HUES48 (cell line): Measurements from ENCODE around the gene AOAH.

Experiments used
- H3K27ac ChIP-seq: one replicate; pipeline ENCODE4 v1.7.0; 2013; ENCODE audit warnings: low read depth, low read length, inconsistent platforms
- H3K27me3 ChIP-seq: 2 replicates; pipeline ENCODE4 v1.6.1; 2013; ENCODE audit warnings: mild to moderate bottlenecking, low read length; ENCODE audit not compliant: control insufficient read depth, insufficient read depth
- H3K36me3 ChIP-seq: 2 replicates; pipeline ENCODE4 v1.6.1; 2013; ENCODE audit warnings: low read length; ENCODE audit not compliant: control insufficient read depth, insufficient read depth
- H3K4me1 ChIP-seq: 2 replicates; pipeline ENCODE4 v1.6.1; 2013; ENCODE audit warnings: mild to moderate bottlenecking, low read length; ENCODE audit not compliant: control insufficient read depth, insufficient read depth
- H3K4me3 ChIP-seq: 2 replicates; pipeline ENCODE4 v1.5.1; 2013; ENCODE audit warnings: mild to moderate bottlenecking, low read depth, low read length
- H3K9ac ChIP-seq: 2 replicates; pipeline ENCODE4 v1.6.1; 2013; ENCODE audit warnings: mild to moderate bottlenecking, low read depth, low read length, moderate library complexity
- H3K9me3 ChIP-seq: 2 replicates; pipeline ENCODE4 v1.6.1; 2013; ENCODE audit warnings: low read length; ENCODE audit not compliant: control insufficient read depth, insufficient read depth

AOAH gene

GRCh38 chr7:36573066-36573465 lies 151.2 kb downstream of the AOAH start:
- H3K9me3 ChIP-seq: peaks cover 7% of the 10 kb centered on the region
- H3K36me3 ChIP-seq: no peaks in the 10 kb centered on the region
- H3K4me1 ChIP-seq: peaks cover 6% of the 10 kb centered on the region
- H3K4me3 ChIP-seq: no peak overlapping the region
- H3K27me3 ChIP-seq: no peaks in the 10 kb centered on the region
- H3K27ac ChIP-seq: no peak overlapping the region
- H3K9ac ChIP-seq: no peak overlapping the region

GRCh38 chr7:36571190-36571560 lies 153.1 kb downstream of the AOAH start:
- no peaks in the 10 kb centered on the region for H3K36me3 ChIP-seq
- H3K27ac ChIP-seq: no peak overlapping the region
- no peaks in the 10 kb centered on the region for H3K27me3 ChIP-seq
- H3K4me3 ChIP-seq: no peak overlapping the region
- H3K9me3 ChIP-seq: no peaks in the 10 kb centered on the region; the same call in 1 of the 2 replicates
- H3K9ac ChIP-seq: no peak overlapping the region
- peaks cover 17% of the 10 kb centered on the region for H3K4me1 ChIP-seq

DNA sequence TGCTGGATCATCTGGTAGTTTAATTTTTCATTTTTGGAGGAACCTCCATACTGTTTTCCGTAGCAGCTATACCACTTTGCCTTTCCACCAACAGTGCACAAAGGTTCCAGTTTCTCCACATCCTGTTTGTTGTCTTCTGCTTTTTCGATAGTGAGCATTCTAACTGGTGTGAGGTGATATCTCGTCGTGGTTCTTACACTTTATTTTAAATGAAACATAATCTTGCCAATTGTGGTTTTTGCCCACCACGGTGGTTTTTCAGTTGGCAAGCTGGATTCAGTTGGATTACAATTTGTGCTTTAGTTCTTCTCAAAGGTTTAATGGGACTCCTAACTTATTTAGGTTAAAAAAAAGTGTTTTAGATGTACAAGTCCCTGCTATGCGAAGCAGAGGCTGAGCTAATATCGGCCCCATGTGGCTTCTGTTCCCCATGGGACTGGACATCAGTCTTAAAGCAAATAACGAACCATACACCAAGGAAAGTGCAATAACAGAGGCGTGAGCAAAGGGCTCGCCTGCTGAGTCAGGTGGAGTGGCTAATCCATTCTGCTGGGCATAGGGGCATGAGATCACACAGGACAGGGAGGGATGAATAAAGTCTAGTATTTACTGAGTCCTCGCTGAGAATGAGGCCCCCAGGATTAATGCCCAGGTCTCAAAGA lies 153.6 kb downstream of the AOAH start:
- H3K4me3 ChIP-seq: no peak overlapping the region
- no peaks in the 10 kb centered on the region; the same call in 1 of the 2 replicates for H3K9me3 ChIP-seq
- H3K36me3 ChIP-seq: no peaks in the 10 kb centered on the region
- no peak overlapping the region for H3K27ac ChIP-seq
- H3K4me1 ChIP-seq: peaks cover 17% of the 10 kb centered on the region
- H3K9ac ChIP-seq: no peak overlapping the region
- no peaks in the 10 kb centered on the region for H3K27me3 ChIP-seq

GRCh38 chr7:36568452-36568849 lies 155.8 kb downstream of the AOAH start:
- Histone ChIP-seq H3K36me3 (no peaks in the 10 kb centered on the region), H3K9ac (no peak overlapping the region), H3K4me1 (peaks cover 32% of the 10 kb centered on the region), H3K9me3 (no peaks in the 10 kb centered on the region; the same call in 1 of the 2 replicates), H3K27ac (peak overlapping the region; percentile 16), H3K27me3 (no peaks in the 10 kb centered on the region), H3K4me3 (no peak overlapping the region)

DNA sequence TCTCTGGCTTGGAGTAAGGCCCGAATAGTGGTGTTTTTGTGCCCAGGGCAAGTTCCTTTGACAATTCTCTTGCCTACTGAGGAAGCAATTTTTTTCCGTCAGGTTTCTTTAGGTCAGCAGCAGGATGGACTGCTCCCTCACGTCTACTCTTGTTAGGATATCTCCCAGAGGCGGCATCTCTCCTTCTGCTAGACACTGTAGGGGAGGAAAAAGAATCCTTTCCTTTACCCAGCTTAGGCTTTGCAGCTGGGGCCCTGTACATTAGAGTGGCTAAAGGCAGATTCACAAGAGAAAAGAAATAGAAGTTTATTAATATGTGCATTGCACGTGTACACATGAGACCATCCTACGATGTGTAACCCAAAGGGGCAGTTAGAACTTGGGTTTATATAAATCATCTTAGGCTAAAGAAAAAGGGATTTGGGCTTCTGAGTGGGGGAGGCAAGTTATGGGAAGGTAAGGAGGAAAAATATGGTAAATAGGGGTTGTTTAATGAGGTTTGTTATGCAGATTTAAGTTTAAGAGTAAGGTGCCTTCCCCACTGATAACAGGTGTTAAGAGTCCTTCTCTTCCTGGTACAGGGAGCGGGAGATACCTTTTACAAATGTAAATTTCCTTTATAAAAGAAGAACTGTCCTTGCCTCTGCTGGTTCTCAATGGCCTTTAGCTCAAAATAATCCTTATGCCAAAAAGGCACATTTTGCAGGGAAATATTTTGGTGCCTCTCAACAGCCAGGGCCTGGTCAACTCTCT lies 156.4 kb downstream of the AOAH start:
- H3K4me3 ChIP-seq: no peak overlapping the region
- H3K27ac ChIP-seq: peak overlapping the region; percentile 56
- no peak overlapping the region for H3K9ac ChIP-seq
- no peaks in the 10 kb centered on the region; the same call in 1 of the 2 replicates for H3K9me3 ChIP-seq
- H3K4me1 ChIP-seq: peaks cover 32% of the 10 kb centered on the region
- H3K27me3 ChIP-seq: no peaks in the 10 kb centered on the region
- H3K36me3 ChIP-seq: no peaks in the 10 kb centered on the region

DNA sequence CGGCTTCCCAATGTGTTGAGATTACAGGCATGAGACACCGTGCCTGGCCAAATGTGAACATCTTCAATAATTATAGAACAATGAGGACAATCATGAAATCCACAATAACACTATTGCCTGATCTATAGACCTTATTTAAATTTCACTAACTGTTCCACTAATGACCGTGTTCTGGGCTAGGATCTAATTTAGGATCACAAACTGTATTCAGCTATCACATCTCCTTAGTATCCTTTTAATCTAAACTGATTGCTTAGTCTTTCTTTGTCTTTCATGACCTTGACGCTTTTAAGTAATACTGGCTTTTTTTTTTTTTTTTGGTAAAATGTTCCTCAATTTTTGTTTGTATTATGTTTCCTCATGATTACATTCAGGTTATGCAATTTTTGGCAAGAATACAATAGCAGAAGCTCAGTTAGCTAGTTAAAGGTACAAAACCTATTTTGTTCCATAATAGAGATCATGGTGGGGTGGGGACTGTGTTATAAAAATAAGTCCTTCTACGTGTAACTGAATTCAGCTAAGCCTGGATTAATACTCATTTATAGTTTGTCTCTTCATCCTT lies 158.4 kb downstream of the AOAH start:
- Histone ChIP-seq H3K27ac (no peak overlapping the region), H3K27me3 (no peaks in the 10 kb centered on the region), H3K4me1 (peaks cover 32% of the 10 kb centered on the region), H3K9me3 (no peaks in the 10 kb centered on the region; the same call in 1 of the 2 replicates), H3K4me3 (no peak overlapping the region), H3K36me3 (no peaks in the 10 kb centered on the region), H3K9ac (no peak overlapping the region)

DNA sequence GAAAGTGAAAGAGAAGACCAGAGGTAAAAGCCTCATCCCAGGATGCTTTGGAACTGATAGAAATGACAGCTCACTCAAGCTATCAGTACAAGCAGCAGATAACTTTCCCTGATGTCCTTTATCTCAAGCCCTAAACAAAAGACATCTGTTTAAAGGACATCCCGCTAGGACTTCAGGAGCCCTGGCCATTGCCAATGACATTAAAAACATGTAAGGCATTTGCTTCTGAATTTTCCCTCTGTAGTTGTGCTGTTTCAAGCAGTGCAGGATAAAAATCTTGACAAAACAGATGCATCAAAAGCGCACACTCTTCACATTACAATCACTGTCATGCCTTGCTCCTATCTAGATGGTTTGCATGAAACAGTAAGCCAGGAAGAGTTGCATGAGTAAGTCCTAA lies 159.8 kb downstream of the AOAH start:
- Histone ChIP-seq H3K27ac (no peak overlapping the region), H3K4me1 (peaks cover 32% of the 10 kb centered on the region)

GRCh38 chr7:36563706-36564327 lies 160.5 kb downstream of the AOAH start:
- no peaks in the 10 kb centered on the region for H3K36me3 ChIP-seq
- H3K9ac ChIP-seq: no peak overlapping the region
- peaks cover 32% of the 10 kb centered on the region for H3K4me1 ChIP-seq
- H3K27me3 ChIP-seq: no peaks in the 10 kb centered on the region
- H3K4me3 ChIP-seq: no peak overlapping the region
- no peak overlapping the region for H3K27ac ChIP-seq
- H3K9me3 ChIP-seq: peaks cover 4% of the 10 kb centered on the region; the same call in 1 of the 2 replicates

More for the DNA sequence above, 159.8 kb downstream of the AOAH start:
- H3K4me3 ChIP-seq: no peak overlapping the region
- H3K27me3 ChIP-seq: no peaks in the 10 kb centered on the region
- no peaks in the 10 kb centered on the region; the same call in 1 of the 2 replicates for H3K9me3 ChIP-seq
- H3K36me3 ChIP-seq: no peaks in the 10 kb centered on the region
- no peak overlapping the region for H3K9ac ChIP-seq

DNA sequence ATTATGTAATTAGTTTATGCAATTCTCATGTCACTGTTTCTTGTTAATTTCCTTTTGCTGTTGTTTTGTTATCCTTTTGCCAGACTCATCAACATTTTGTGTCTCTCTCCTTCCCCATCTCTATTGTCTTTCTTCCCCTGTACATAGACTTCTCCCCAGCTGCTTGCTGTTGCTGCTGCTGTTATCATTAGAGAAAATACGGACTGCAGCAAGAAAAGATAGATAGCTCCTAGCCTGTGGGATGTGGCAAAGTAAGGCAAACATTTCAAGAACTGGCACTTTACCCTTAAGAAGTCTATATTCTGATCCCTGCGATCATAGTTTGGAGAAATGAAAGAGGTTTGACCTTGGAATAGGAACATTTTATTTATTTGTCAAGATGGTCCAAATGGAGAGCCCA lies 162.2 kb downstream of the AOAH start:
- Histone ChIP-seq H3K9ac (no peak overlapping the region), H3K9me3 (peaks cover 6% of the 10 kb centered on the region; the same call in 1 of the 2 replicates), H3K4me1 (peaks cover 17% of the 10 kb centered on the region), H3K36me3 (no peaks in the 10 kb centered on the region), H3K4me3 (no peak overlapping the region), H3K27ac (no peak overlapping the region), H3K27me3 (no peaks in the 10 kb centered on the region)

- peaks cover 4% of the 10 kb centered on the region; the same call in 1 of the 2 replicates for H3K4me1 ChIP-seq
- H3K27me3 ChIP-seq: no peaks in the 10 kb centered on the region
- no peaks in the 10 kb centered on the region for H3K36me3 ChIP-seq
- no peak overlapping the region for H3K9ac ChIP-seq
- H3K4me3 ChIP-seq: no peak overlapping the region
- H3K9me3 ChIP-seq: no peaks in the 10 kb centered on the region
- H3K27ac ChIP-seq: no peak overlapping the region
Measured at GRCh38 chr7:36549029-36549428, 175.3 kb downstream of the AOAH start.
